ENCODE data around the gene EBF3. TPM values are rescaled to one million over a fixed set of nuclear protein-coding genes. Genes with fewer than 3 reads are reported as not detected.

The EBF3 gene
- total and polyA plus RNA-seq, 2 experiments from 2014 or later, result 0.27 to 0.49 TPM

DNA sequence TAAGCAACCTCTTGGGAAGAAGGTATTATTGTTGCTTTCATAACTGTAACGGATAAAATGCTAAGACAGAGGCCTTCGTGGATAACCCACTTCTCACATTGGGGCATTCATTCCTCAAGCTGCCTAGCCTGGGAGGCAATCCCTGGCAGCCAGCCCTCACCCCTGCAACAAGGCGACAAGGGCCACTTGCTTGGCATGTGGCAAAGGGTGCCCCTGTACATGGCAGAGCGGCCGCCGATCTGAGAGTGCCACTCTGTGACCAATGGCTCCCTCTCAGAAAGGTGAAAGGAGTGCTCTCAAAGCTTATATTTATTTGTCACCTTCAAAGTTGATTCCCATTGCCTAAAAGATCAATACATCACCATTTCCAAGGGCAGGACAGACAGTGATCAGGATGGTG, 31.9 kb downstream of the EBF3 start (continued):
- TF ChIP-seq, protein P1, sequence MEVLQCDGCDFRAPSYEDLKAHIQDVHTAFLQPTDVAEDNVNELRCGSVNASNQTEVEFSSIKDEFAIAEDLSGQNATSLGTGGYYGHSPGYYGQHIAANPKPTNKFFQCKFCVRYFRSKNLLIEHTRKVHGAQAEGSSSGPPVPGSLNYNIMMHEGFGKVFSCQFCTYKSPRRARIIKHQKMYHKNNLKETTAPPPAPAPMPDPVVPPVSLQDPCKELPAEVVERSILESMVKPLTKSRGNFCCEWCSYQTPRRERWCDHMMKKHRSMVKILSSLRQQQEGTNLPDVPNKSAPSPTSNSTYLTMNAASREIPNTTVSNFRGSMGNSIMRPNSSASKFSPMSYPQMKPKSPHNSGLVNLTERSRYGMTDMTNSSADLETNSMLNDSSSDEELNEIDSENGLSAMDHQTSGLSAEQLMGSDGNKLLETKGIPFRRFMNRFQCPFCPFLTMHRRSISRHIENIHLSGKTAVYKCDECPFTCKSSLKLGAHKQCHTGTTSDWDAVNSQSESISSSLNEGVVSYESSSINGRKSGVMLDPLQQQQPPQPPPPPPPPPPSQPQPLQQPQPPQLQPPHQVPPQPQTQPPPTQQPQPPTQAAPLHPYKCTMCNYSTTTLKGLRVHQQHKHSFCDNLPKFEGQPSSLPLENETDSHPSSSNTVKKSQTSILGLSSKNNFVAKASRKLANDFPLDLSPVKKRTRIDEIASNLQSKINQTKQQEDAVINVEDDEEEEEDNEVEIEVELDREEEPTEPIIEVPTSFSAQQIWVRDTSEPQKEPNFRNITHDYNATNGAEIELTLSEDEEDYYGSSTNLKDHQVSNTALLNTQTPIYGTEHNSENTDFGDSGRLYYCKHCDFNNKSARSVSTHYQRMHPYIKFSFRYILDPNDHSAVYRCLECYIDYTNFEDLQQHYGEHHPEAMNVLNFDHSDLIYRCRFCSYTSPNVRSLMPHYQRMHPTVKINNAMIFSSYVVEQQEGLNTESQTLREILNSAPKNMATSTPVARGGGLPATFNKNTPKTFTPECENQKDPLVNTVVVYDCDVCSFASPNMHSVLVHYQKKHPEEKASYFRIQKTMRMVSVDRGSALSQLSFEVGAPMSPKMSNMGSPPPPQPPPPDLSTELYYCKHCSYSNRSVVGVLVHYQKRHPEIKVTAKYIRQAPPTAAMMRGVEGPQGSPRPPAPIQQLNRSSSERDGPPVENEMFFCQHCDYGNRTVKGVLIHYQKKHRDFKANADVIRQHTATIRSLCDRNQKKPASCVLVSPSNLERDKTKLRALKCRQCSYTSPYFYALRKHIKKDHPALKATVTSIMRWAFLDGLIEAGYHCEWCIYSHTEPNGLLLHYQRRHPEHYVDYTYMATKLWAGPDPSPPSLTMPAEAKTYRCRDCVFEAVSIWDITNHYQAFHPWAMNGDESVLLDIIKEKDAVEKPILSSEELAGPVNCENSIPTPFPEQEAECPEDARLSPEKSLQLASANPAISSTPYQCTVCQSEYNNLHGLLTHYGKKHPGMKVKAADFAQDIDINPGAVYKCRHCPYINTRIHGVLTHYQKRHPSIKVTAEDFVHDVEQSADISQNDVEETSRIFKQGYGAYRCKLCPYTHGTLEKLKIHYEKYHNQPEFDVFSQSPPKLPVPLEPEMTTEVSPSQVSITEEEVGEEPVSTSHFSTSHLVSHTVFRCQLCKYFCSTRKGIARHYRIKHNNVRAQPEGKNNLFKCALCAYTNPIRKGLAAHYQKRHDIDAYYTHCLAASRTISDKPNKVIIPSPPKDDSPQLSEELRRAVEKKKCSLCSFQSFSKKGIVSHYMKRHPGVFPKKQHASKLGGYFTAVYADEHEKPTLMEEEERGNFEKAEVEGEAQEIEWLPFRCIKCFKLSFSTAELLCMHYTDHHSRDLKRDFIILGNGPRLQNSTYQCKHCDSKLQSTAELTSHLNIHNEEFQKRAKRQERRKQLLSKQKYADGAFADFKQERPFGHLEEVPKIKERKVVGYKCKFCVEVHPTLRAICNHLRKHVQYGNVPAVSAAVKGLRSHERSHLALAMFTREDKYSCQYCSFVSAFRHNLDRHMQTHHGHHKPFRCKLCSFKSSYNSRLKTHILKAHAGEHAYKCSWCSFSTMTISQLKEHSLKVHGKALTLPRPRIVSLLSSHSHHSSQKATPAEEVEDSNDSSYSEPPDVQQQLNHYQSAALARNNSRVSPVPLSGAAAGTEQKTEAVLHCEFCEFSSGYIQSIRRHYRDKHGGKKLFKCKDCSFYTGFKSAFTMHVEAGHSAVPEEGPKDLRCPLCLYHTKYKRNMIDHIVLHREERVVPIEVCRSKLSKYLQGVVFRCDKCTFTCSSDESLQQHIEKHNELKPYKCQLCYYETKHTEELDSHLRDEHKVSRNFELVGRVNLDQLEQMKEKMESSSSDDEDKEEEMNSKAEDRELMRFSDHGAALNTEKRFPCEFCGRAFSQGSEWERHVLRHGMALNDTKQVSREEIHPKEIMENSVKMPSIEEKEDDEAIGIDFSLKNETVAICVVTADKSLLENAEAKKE (CRISPR knock-in tag; IDR thresholded peaks at IDR 0.05), result no peak
- no peak for TF ChIP-seq ZNF114 (CRISPR knock-in tag; IDR thresholded peaks at IDR 0.05)
- TF ChIP-seq CREB1 (CRISPR knock-in tag; IDR thresholded peaks at IDR 0.05; ENCODE audit: low read depth), result no peak
- no peak for TF ChIP-seq ZNF331 (CRISPR knock-in tag; IDR thresholded peaks at IDR 0.05; ENCODE audit: low read depth)
- TF ChIP-seq, protein P2, sequence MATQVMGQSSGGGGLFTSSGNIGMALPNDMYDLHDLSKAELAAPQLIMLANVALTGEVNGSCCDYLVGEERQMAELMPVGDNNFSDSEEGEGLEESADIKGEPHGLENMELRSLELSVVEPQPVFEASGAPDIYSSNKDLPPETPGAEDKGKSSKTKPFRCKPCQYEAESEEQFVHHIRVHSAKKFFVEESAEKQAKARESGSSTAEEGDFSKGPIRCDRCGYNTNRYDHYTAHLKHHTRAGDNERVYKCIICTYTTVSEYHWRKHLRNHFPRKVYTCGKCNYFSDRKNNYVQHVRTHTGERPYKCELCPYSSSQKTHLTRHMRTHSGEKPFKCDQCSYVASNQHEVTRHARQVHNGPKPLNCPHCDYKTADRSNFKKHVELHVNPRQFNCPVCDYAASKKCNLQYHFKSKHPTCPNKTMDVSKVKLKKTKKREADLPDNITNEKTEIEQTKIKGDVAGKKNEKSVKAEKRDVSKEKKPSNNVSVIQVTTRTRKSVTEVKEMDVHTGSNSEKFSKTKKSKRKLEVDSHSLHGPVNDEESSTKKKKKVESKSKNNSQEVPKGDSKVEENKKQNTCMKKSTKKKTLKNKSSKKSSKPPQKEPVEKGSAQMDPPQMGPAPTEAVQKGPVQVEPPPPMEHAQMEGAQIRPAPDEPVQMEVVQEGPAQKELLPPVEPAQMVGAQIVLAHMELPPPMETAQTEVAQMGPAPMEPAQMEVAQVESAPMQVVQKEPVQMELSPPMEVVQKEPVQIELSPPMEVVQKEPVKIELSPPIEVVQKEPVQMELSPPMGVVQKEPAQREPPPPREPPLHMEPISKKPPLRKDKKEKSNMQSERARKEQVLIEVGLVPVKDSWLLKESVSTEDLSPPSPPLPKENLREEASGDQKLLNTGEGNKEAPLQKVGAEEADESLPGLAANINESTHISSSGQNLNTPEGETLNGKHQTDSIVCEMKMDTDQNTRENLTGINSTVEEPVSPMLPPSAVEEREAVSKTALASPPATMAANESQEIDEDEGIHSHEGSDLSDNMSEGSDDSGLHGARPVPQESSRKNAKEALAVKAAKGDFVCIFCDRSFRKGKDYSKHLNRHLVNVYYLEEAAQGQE (IDR thresholded peaks at IDR 0.05; ENCODE audit: unreplicated experiment), result no peak
- no peak for TF ChIP-seq JUNB (IDR thresholded peaks at IDR 0.05; ENCODE audit: unreplicated experiment)
